Naive B cell (primary cell): ENCODE results near the gene ADGRA1. TPM values are rescaled to one million over a fixed set of nuclear protein-coding genes. Genes with fewer than 3 reads are reported as not detected.
A peak's percentile ranks its signal among the peaks of the same experiment; 100 is the strongest.

Experiments used
- ATAC-seq, 2 donors: fragments of 150-1000 bp; cut with Tn5 transposase; 2 replicates each; pipeline ENCODE4 v1.10.0; 2021; ENCODE audit warnings: low read depth in 2 of 2, mild to moderate bottlenecking in 2 of 2, moderate library complexity in 2 of 2
- DNase-seq: peaks from one replicate; pipeline ENCODE4 v3.0.0; 2022
- H3K27ac Mint-ChIP-seq, 6 donors: one replicate each; pipeline ENCODE4 v1.8.0; 2020 to 2022; ENCODE audit warnings: mild to moderate bottlenecking in 6 of 6, mixed read lengths in 6 of 6, moderate library complexity in 5 of 6, inconsistent platforms in 2 of 6
- H3K27me3 Mint-ChIP-seq, 3 donors: one replicate each; pipeline ENCODE4 v1.8.0; 2021 to 2022; ENCODE audit warnings: mixed read lengths in 3 of 3, mild to moderate bottlenecking in 1 of 3
- H3K36me3 Mint-ChIP-seq, 2 donors: one replicate each; pipeline ENCODE4 v1.8.0; 2020 to 2022; ENCODE audit warnings: mixed read lengths in 2 of 2, inconsistent platforms in 1 of 2, mild to moderate bottlenecking in 1 of 2
- H3K4me1 Mint-ChIP-seq, 3 donors: one replicate each; pipeline ENCODE4 v1.8.0; 2020 to 2022; ENCODE audit warnings: mixed read lengths in 3 of 3, inconsistent platforms in 1 of 3, mild to moderate bottlenecking in 1 of 3, moderate library complexity in 1 of 3
- H3K4me3 Mint-ChIP-seq, 8 donors: one replicate each; pipeline ENCODE4 v1.8.0; 2020 to 2022; ENCODE audit warnings: mild to moderate bottlenecking in 8 of 8, mixed read lengths in 8 of 8, moderate library complexity in 8 of 8, inconsistent platforms in 2 of 8
- H3K9me3 Mint-ChIP-seq, 7 donors: one replicate each; pipeline ENCODE4 v1.8.0; 2020 to 2022; ENCODE audit warnings: mixed read lengths in 7 of 7, mild to moderate bottlenecking in 5 of 7, inconsistent platforms in 2 of 7, moderate library complexity in 1 of 7
- polyA plus RNA-seq, 6 donors: library from polyadenylated mRNA; unstranded; fragments of 300-500 nt; fragmentation: Illumina TruSeq; gene quantifications; one replicate each; pipeline ENCODE4 v1.2.3, GENCODE V29; 2021; ENCODE audit warnings: low read depth in 6 of 6

The ADGRA1 gene
- polyA plus RNA-seq, 6 donors from 2014 or later: not detected

DNA sequence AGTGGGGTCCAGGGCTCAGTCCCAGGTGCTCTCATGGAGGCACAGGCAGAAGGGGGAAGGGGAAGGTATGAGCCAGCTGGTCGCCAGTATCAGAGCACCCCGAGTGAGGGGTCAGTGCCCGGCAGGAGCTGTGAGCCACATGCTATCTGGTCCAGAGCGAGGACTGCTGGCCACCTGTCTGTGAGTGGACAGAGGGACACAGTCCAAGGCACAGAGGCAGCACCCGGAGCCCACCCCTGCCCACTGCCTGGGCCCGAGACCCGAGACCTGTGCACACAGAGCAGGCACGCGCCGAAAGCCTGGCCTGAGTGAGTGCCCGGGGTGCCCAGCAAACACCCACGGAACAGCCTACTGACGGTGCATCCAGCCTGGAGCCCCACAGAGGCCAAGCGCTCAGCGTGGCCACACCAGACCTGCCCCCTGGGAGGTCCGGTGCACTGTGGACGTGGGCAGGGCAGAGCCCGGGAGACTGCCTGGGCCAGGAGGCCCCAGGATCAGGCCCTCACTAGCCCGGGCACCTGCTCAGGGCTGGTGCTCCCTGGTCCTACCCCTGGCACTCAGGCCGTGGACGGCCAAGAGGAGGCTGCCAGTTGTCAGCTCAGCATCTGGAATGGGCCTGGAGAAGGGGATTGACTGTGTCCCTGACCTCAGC is 29.4 kb downstream of the ADGRA1 start:
- Mint-ChIP-seq H3K4me3 (no peak overlapping the region), H3K36me3 (peaks cover 5 to 14% of the 10 kb centered on the region in 2 donors), H3K27me3 (peaks cover 0 to 9% (median 1%) of the 10 kb centered on the region in 3 donors), H3K9me3 (peaks cover 4 to 23% (median 14%) of the 10 kb centered on the region in 7 donors), H3K27ac (no peak overlapping the region), H3K4me1 (no peaks in the 10 kb centered on the region)
- DNase-seq (no peak), ATAC-seq (no peak)

DNA sequence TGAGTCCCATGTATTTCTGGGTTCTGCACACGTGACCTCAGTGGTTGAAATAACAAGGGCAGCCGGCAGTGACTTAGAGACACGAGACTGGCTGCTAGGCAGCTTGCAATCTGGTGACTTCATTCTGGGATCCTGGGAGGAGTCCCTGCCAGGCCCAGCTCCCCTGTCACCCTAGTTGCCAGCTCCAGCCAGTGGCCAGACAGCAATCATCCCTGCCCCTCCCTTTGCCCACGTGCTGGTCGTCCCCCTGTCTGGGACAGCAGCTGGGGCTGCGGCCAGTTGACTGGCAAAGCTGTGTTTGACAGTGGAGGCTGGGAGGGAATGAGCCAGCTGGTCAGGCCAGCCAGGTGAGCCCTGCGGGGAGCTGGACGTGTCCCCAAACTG is 30.0 kb downstream of the ADGRA1 start:
- H3K4me1 Mint-ChIP-seq: no peaks in the 10 kb centered on the region
- peaks cover 0 to 9% (median under 1%) of the 10 kb centered on the region in 3 donors for H3K27me3 Mint-ChIP-seq
- DNase-seq (no peak), ATAC-seq (no peak)
- peaks cover 5 to 14% of the 10 kb centered on the region in 2 donors for H3K36me3 Mint-ChIP-seq
- peaks cover 4 to 22% (median 14%) of the 10 kb centered on the region in 7 donors for H3K9me3 Mint-ChIP-seq
- peak overlapping the region in 1 of 6 donors; percentile 15 for H3K27ac Mint-ChIP-seq
- no peak overlapping the region for H3K4me3 Mint-ChIP-seq

DNA sequence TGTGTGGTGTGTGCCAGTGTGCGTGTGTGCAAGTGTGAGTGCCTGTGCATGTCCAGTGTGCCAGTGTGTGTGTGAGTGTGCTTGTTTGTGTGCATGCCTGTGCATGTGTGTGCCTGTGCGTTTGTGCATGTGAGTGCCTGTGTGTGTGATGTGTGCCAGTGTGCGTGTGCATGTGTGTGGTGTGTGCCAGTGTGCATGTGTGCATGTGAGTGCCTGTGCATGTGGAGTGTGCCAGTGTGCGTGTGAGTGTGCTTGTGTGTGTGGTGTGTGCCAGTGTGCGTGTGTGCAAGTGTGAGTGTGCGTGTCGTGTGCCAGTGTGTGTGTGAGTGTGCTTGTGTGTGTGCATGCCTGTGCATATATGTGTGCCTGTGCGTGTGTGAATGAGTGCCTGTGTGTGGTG is 33.8 kb downstream of the ADGRA1 start:
- DNase-seq (no peak), ATAC-seq (no peak)
- Mint-ChIP-seq H3K4me1 (peaks cover 0 to 7% (median 3%) of the 10 kb centered on the region in 3 donors), H3K9me3 (peaks cover 4 to 22% (median 13%) of the 10 kb centered on the region in 7 donors), H3K27ac (no peak overlapping the region), H3K4me3 (no peak overlapping the region), H3K36me3 (peaks cover 5 to 21% of the 10 kb centered on the region in 2 donors), H3K27me3 (peaks cover 10 to 37% (median 14%) of the 10 kb centered on the region in 3 donors)

DNA sequence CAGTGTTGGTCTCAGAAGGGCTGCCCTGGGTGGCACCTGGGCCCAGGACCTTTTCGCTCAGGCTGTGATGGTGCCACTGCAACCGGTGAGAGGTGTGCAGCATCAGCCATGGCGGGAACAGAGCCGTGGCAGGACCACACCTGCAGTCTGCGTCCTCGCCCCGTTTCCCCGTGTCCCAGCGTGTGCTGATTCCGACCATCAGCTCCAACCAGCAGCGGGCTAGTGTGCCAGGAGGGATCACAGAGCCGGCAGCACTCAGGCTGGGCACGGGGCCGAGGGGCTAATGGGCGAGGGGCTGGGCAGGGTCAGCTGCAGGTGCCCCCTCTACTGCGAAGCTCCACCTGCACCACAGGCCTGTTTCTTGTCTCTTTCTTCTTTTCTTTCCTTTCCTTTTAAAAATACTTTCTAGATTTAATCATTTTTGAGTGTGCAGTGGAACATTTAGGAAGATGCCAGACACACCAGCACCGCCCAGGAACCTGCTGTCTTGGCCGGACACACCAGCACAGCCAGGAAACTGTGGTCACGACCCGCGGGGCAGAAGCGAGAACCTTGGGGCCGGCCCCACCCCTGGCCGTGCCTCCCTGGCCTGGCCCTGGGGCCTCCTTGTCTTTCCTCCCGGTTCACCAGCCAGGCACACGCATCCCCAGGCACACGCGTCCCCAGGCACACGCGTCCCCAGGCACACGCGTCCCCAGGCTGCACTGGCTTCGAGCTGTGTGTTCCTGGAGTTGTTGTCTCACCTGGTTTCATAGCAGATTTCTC is 34.6 kb downstream of the ADGRA1 start:
- ATAC-seq: no peak
- H3K4me1 Mint-ChIP-seq: peaks cover 0 to 7% (median 3%) of the 10 kb centered on the region in 3 donors
- H3K36me3 Mint-ChIP-seq: peaks cover 5 to 21% of the 10 kb centered on the region in 2 donors
- H3K4me3 Mint-ChIP-seq: no peak overlapping the region
- DNase-seq: no peak
- peaks cover 10 to 37% (median 14%) of the 10 kb centered on the region in 3 donors for H3K27me3 Mint-ChIP-seq
- no peak overlapping the region for H3K27ac Mint-ChIP-seq
- peaks cover 4 to 22% (median 13%) of the 10 kb centered on the region in 7 donors for H3K9me3 Mint-ChIP-seq

DNA sequence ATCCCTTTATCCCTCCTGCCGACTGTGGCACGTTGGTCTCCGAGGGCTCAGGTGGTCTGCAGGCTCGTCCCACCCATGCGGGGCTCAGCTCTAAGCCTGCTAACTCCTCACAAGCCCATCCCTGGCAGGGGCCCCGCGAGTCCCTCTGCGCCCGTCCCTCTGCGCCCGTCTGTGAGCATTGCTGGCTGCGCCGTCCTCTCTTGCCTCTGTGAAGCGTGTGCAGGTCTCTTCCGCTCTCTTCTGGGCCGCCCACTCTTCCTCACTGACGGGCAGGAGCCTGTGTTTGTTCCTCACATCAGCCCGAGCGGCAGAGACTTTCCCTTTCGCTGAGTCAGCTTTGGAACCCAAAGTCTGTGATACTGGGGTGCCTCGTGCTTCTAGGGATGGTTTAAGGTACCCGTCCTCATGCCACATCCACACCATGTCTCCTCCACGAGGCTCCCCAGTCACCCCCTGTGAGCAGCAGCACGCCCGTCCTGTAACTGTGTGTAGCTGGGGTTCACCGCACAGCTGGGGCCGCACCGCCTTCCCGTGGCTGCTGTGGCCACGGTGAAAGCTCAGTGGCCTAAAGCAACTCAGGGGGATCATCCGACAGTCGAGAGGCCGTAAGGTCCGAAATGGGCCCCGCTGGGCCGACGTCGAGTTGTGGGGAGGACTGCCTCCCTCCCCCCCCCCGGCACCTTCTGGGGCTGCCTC is 35.5 kb downstream of the ADGRA1 start:
- peaks cover 2 to 18% (median 11%) of the 10 kb centered on the region in 7 donors for H3K9me3 Mint-ChIP-seq
- no peak for DNase-seq

DNA sequence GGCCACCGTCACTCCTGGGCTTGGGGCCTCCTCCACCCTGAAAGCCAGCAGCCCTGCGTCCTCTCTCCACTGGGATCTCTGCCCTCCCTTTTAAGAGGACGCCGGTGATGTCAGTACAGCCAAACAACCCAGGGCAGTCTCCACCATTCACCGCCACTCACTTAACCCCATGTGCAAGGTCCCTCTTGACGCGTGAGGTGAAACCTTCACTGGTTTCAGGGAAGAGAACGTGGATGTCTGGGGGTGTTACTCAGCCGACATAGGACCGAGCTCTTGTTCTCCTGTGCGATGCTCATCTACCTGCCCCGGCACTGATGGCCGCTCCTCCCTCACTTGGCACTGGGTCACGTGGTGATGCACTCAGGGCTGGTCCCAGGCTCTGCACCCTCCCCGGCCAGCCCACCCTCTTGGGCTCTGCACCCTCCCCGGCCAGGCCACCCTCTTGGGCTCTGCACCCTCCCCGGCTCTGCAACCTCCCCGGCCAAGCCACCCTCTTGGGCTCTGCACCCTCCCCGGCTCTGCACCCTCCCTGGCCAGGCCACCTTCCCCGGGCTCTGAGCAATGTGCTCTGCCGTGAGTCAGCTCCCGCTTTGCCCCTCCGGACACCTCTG is 36.1 kb downstream of the ADGRA1 start:
- Mint-ChIP-seq H3K4me3 (no peak overlapping the region), H3K27ac (no peak overlapping the region), H3K27me3 (peaks cover 10 to 37% (median 11%) of the 10 kb centered on the region in 3 donors), H3K9me3 (peaks cover under 1 to 12% (median 9%) of the 10 kb centered on the region in 7 donors), H3K4me1 (peaks cover 0 to 7% (median 3%) of the 10 kb centered on the region in 3 donors), H3K36me3 (peaks cover 5 to 15% of the 10 kb centered on the region in 2 donors)
- ATAC-seq: no peak
- DNase-seq: no peak

More for the DNA sequence above, 35.5 kb downstream of the ADGRA1 start:
- Mint-ChIP-seq H3K4me3 (peak overlapping the region in 1 of 8 donors; percentile 10), H3K36me3 (peaks cover 5 to 21% of the 10 kb centered on the region in 2 donors), H3K27ac (no peak overlapping the region), H3K4me1 (peaks cover 0 to 7% (median 3%) of the 10 kb centered on the region in 3 donors), H3K27me3 (peaks cover 10 to 37% (median 14%) of the 10 kb centered on the region in 3 donors)
- ATAC-seq: no peak

DNA sequence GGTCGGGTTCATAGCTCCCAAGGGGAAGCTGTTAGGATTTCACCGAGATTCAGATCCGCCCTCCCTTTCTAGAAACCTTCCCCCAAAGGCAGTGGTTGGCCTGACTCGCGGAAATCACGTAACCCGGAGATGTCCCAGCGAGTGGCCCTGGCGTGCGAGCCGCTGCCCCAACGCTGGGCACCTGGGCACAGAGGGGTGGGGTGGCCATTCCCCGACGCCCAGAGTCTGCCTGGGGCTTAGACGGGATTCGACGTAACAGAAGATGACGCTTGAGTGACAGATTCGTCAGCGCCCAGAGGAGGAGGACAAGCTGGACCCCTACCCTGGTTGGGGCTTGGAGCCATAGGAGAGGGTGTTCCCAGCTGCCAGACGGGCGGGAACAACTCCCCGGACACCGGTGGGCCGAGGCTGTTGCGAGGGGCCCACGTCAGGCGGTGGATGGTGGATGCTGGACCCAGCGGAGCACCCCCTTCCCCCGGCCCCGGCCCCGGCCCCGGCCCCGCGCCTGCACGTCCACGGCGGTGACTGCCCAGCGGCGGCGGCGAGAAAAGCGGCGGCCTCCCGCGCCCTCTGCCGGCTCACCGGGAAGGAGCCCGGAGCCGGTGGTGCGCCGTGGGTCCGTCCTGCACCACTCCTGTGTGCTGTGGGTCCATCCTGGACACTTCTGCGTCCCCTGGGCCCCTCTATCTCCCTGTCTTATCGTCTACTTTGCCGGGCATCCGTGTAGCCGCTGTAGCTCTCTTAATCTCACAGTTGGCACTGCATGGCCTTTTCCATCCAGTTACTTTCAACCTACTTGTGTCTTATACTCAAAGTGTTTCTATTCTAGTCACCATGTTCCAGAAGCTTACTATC is 36.9 kb downstream of the ADGRA1 start:
- Mint-ChIP-seq H3K4me3 (no peak overlapping the region), H3K27me3 (peaks cover 10 to 37% (median 10%) of the 10 kb centered on the region in 3 donors), H3K9me3 (peaks cover 0 to 7% (median 2%) of the 10 kb centered on the region in 7 donors), H3K36me3 (peaks cover 5 to 8% of the 10 kb centered on the region in 2 donors), H3K27ac (no peak overlapping the region), H3K4me1 (peaks cover 0 to 7% (median 3%) of the 10 kb centered on the region in 3 donors)
- DNase-seq: no peak
- no peak for ATAC-seq

DNA sequence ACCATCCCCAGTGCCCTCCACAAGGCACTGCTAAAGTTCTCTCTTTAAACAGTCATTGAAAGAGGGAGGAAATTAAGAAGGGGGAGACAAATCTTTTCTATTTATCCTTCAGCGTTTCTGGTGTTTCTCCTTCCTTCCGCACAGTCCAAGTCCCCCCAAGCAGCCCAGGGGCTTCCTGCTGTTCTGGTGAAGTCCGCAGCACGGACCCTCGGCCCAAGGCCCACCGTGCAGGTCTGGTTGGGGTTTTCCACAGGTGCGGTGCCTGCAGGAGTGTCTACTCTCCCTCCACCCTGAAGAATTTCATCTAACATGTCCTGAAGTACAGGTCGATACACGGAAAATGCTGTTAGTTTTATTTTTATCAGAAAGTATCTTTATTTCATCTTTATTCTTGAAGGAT is 38.2 kb downstream of the ADGRA1 start:
- H3K27ac Mint-ChIP-seq: no peak overlapping the region
- ATAC-seq (no peak), DNase-seq (no peak)
- H3K36me3 Mint-ChIP-seq: peaks cover 0 to 7% of the 10 kb centered on the region in 2 donors
- H3K27me3 Mint-ChIP-seq: peaks cover 5 to 37% (median 10%) of the 10 kb centered on the region in 3 donors
- peaks cover 0 to 7% (median 3%) of the 10 kb centered on the region in 3 donors for H3K4me1 Mint-ChIP-seq
- H3K9me3 Mint-ChIP-seq: peaks cover 0 to 2% (median 0%) of the 10 kb centered on the region in 7 donors
- H3K4me3 Mint-ChIP-seq: no peak overlapping the region

DNA sequence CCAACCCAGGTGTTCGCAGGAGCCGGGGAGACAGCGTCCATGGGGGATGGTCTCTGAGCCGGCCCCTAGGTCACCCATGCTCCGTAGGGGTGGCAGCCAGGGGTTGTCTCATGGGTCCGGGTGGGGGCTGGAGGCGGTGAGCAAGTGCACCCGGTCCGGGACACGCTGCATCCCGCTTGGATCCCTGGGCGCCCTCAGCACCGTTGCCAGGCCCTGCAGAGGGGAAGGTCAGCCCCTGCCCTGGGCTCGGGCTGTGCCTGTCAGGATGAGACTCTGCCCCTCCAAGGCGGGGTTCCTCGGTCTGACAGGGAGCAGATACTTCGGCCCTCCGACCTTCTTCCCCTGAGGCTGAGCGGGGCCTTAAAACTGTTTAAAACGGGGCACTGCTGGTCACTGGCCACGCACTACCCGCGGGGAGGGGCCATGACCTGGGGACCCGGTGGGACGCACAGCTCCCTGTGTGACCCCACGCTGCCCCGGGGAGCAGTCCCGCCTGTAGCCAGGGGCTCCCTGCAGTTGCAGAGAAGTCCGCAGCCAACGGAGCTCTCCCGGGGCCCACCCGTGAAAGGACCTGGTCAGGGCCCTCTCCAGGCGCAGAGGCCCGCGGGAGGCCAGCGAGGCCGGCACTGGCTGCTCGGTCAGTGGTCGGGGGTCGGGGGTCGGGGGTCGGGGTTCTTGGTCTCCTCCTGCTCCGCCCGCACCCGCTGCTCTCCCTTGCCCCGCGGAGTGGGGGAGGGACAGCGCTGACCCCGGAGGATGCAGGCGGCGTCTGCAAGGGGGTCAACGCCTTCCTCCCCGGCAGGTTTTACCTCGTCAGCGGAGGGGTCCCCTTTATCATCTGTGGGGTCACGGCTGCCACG is 38.9 kb downstream of the ADGRA1 start:
- no peak for DNase-seq
- no peak overlapping the region for H3K27ac Mint-ChIP-seq

DNA sequence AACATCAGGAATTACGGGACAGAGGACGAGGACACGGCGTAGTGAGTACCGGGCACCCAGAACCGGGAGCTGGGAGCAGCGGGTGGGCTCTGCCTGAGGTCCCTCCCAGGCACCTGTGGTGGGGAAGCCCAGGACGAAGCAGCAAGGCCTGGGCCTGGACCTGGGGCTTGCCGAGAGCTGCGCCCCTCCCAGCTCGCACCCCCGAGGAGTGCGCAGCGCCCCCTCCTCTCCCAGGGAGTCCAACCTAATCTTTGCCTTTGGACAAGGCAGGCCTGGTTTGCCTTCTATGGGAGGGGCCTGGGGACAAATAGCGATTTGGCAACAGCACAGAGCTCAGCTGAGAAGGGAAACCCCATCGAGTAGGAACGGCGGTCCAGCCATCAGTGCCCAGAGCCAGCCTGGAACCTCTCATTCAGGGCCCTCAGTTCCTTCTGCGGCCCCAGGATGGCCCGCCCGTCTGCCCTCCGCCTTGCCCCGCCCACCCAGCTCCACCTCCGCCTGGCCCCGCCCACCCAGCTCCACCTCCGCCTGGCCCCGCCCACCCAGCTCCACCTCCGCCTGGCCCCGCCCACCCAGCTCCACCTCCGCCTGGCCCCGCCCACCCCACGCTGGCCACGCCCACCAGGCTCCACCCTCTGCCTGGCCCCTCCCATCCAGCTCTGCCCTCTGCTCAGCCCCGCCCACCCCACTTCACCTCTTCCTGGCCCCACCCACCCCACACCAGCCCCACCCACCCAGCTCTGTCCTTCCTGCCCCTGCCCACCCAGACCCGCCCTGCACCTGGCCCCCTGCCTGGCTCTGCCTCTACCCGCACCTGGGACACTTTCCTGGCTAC is 39.8 kb downstream of the ADGRA1 start:
- Mint-ChIP-seq H3K4me3 (no peak overlapping the region), H3K4me1 (peaks cover 7 to 19% (median 16%) of the 10 kb centered on the region in 3 donors), H3K27ac (peak overlapping the region in 1 of 6 donors; percentile 95), H3K36me3 (peaks cover 0 to 7% of the 10 kb centered on the region in 2 donors), H3K27me3 (peaks cover 5 to 37% (median 10%) of the 10 kb centered on the region in 3 donors), H3K9me3 (peaks cover 0 to 2% (median 0%) of the 10 kb centered on the region in 7 donors)
- no peak for DNase-seq
- no peak for ATAC-seq

More for the DNA sequence above, 38.9 kb downstream of the ADGRA1 start:
- H3K36me3 Mint-ChIP-seq: peaks cover 0 to 7% of the 10 kb centered on the region in 2 donors
- no peak overlapping the region for H3K4me3 Mint-ChIP-seq
- H3K4me1 Mint-ChIP-seq: peaks cover 0 to 12% (median 9%) of the 10 kb centered on the region in 3 donors
- peaks cover 5 to 37% (median 10%) of the 10 kb centered on the region in 3 donors for H3K27me3 Mint-ChIP-seq
- H3K9me3 Mint-ChIP-seq: peaks cover 0 to 2% (median 0%) of the 10 kb centered on the region in 7 donors
- ATAC-seq: no peak
